Loucy (cell line): Measurements from ENCODE around the gene CLEC4M.

Source experiments
- H2AFZ ChIP-seq: fragments of 200-600 bp; sonication (generic); 2 replicates; pipeline ENCODE4 v1.6.0; 2016; ENCODE audit warnings: antibody characterized with exemption, mild to moderate bottlenecking, low read length, moderate library complexity
- H3F3A ChIP-seq: fragments of 200-600 bp; 2 replicates; pipeline ENCODE4 v1.6.0; 2016; ENCODE audit warnings: antibody characterized with exemption, low read depth, mild to moderate bottlenecking
- H3K27me3 ChIP-seq: fragments of 200-600 bp; sonication (generic); 2 replicates; pipeline ENCODE4 v1.6.1; 2014; ENCODE audit warnings: low read length, mild to moderate bottlenecking; ENCODE audit not compliant: insufficient read depth, poor library complexity, severe bottlenecking
- H3K36me3 ChIP-seq: fragments of 200-600 bp; sonication (generic); 2 replicates; pipeline ENCODE4 v1.6.1; 2016; ENCODE audit warnings: low read length; ENCODE audit not compliant: insufficient read depth
- H3K4me1 ChIP-seq: fragments of 200-600 bp; sonication (generic); 2 replicates; pipeline ENCODE4 v1.5.1; 2014; ENCODE audit warnings: low read length, mild to moderate bottlenecking; ENCODE audit not compliant: insufficient read depth, poor library complexity, severe bottlenecking
- H3K4me2 ChIP-seq: fragments of 200-600 bp; sonication (generic); 2 replicates; pipeline ENCODE4 v1.6.0; 2014; ENCODE audit warnings: antibody characterized with exemption, low read length, low read depth, mild to moderate bottlenecking; ENCODE audit not compliant: poor library complexity, severe bottlenecking
- H3K4me3 ChIP-seq: fragments of 200-600 bp; sonication (generic); 2 replicates; pipeline ENCODE4 v1.5.1; 2014; ENCODE audit warnings: low read length, mild to moderate bottlenecking, mixed read lengths; ENCODE audit not compliant: poor library complexity, severe bottlenecking
- H3K79me2 ChIP-seq: fragments of 200-600 bp; sonication (generic); 2 replicates; pipeline ENCODE4 v1.6.1; 2014; ENCODE audit warnings: low read length; ENCODE audit not compliant: insufficient read depth
- H3K9ac ChIP-seq: fragments of 200-600 bp; sonication (generic); 2 replicates; pipeline ENCODE4 v1.6.0; 2014; ENCODE audit warnings: mild to moderate bottlenecking, low read depth, low read length, moderate library complexity; ENCODE audit not compliant: poor library complexity, severe bottlenecking
- H3K9me2 ChIP-seq: fragments of 200-600 bp; sonication (generic); replicated peaks from 2 replicates; pipeline ENCODE4 v1.6.1; 2016; ENCODE audit warnings: low read depth, low read length, mixed read lengths
- H3K9me3 ChIP-seq: fragments of 200-600 bp; sonication (generic); 2 replicates; pipeline ENCODE4 v1.6.1; 2014; ENCODE audit warnings: mild to moderate bottlenecking, antibody characterized with exemption, low read length, low read depth; ENCODE audit not compliant: insufficient read depth
- H4K20me1 ChIP-seq: fragments of 200-600 bp; sonication (generic); 2 replicates; pipeline ENCODE4 v1.6.0; 2014; ENCODE audit warnings: antibody characterized with exemption, low read length, mild to moderate bottlenecking; ENCODE audit not compliant: insufficient read depth, poor library complexity, severe bottlenecking
- EZH2phosphoT487 ChIP-seq: fragments of 200-600 bp; IDR thresholded peaks from 2 replicates; pipeline ENCODE4 v1.6.1; 2018; ENCODE audit warnings: antibody characterized with exemption, mild to moderate bottlenecking, moderate library complexity, borderline replicate concordance
- TF ChIP-seq, protein P1 (sequence below): fragments of 200-600 bp; sonication (generic); conservative IDR thresholded peaks from 2 replicates; pipeline ENCODE4 v1.5.1; 2014; ENCODE audit warnings: mild to moderate bottlenecking, antibody characterized with exemption, low read length

The CLEC4M gene

DNA sequence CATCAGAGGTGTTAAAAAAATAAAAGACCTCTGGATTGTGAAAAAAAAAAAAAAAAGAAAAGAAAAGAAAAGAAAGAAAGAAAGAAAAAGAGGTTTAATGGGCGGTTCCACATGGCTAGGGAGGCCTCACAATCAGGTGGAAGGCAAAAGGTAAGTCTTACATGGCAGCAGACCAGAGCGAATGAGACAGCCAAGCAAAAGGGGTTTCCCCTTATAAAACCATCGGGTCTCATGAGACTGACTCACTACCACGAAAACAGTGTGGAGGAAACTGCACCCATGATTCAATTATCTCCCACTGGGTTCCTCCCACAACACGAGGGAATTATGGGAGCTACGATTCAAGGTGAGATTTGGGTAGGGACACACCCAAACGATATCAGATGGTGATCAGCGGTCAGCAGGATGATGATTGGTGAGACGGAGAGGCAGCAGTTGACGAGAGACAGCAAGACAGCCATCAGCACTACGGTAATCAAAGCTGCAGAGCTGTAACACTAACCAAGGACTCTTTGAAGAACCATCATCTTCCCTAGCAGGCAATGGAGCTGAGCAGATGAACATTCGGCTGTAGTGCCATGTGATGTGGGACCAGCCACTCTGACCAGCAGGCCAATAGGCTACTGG is 11.8 kb upstream of the CLEC4M start:
- no peaks in the 10 kb centered on the region for H3K9me2 ChIP-seq
- H3K27me3 ChIP-seq: no peaks in the 10 kb centered on the region
- TF ChIP-seq, protein P1, sequence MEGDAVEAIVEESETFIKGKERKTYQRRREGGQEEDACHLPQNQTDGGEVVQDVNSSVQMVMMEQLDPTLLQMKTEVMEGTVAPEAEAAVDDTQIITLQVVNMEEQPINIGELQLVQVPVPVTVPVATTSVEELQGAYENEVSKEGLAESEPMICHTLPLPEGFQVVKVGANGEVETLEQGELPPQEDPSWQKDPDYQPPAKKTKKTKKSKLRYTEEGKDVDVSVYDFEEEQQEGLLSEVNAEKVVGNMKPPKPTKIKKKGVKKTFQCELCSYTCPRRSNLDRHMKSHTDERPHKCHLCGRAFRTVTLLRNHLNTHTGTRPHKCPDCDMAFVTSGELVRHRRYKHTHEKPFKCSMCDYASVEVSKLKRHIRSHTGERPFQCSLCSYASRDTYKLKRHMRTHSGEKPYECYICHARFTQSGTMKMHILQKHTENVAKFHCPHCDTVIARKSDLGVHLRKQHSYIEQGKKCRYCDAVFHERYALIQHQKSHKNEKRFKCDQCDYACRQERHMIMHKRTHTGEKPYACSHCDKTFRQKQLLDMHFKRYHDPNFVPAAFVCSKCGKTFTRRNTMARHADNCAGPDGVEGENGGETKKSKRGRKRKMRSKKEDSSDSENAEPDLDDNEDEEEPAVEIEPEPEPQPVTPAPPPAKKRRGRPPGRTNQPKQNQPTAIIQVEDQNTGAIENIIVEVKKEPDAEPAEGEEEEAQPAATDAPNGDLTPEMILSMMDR: no peak
- no peak for TF ChIP-seq EZH2phosphoT487
- no peak overlapping the region for H3K4me3 ChIP-seq
- no peaks in the 10 kb centered on the region for H3K4me1 ChIP-seq
- no peaks in the 10 kb centered on the region for H3K79me2 ChIP-seq
- no peaks in the 10 kb centered on the region for H4K20me1 ChIP-seq
- H2AFZ ChIP-seq: no peak overlapping the region
- no peaks in the 10 kb centered on the region for H3K9me3 ChIP-seq
- H3K9ac ChIP-seq: no peak overlapping the region
- H3K4me2 ChIP-seq: no peak overlapping the region
- H3K36me3 ChIP-seq: no peaks in the 10 kb centered on the region
- H3F3A ChIP-seq: no peaks in the 10 kb centered on the region

DNA sequence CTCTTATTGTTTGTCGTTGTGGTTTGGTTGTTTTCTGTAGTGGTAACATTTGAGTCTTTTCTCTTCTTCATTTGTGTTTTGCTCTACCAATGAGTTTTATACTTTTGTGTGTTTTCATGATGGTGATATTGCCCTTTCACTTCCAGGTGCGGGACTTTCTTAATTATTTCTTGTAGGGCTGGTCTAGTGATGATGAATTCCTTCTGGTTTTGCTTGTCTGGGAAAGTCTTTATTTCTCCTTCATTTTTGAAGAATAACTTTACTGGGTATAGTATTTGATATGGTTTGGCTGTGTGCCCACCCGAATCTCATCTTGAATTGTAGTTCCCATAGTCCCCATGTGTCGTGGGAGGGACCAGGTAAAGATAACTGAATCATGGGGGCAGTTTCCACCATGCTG is 6.8 kb upstream of the CLEC4M start:
- Histone ChIP-seq H2AFZ (no peak overlapping the region), H3K9ac (no peak overlapping the region), H4K20me1 (no peaks in the 10 kb centered on the region), H3K36me3 (no peaks in the 10 kb centered on the region), H3K27me3 (no peaks in the 10 kb centered on the region), H3K4me1 (no peaks in the 10 kb centered on the region), H3K4me3 (no peak overlapping the region), H3K9me2 (no peaks in the 10 kb centered on the region), H3K79me2 (no peaks in the 10 kb centered on the region), H3K4me2 (no peak overlapping the region), H3F3A (no peaks in the 10 kb centered on the region), H3K9me3 (peaks cover 11% of the 10 kb centered on the region; the same call in 1 of the 2 replicates)
- TF ChIP-seq EZH2phosphoT487: no peak
- TF ChIP-seq, protein P1: no peak

DNA sequence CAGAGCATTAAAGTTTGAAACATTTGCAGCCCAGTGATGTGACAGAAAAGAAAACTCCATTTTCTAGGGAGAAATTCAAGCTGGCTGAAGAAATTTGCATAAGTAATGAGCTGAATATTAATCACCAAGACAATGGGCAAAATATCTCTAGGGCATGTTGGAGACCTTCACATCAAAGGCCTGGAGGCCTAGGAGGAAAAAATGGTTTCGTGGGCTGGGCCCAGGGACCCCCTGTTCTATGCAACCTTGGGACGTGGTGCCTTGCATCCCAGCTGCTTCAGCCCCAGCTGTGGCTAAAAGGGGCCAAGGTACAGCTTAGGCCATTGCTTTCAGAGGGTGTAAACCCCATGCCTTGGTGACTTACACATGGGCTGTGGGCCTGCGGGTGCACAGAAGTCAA is 5.7 kb upstream of the CLEC4M start:
- H3F3A ChIP-seq: no peaks in the 10 kb centered on the region
- no peak overlapping the region for H2AFZ ChIP-seq
- H3K36me3 ChIP-seq: no peaks in the 10 kb centered on the region
- no peaks in the 10 kb centered on the region for H3K9me2 ChIP-seq
- no peak overlapping the region for H3K4me3 ChIP-seq
- H3K9ac ChIP-seq: no peak overlapping the region
- no peak for TF ChIP-seq EZH2phosphoT487
- TF ChIP-seq, protein P1: no peak
- H4K20me1 ChIP-seq: no peaks in the 10 kb centered on the region
- H3K4me1 ChIP-seq: no peaks in the 10 kb centered on the region
- no peaks in the 10 kb centered on the region for H3K27me3 ChIP-seq
- peaks cover 11% of the 10 kb centered on the region; the same call in 1 of the 2 replicates for H3K9me3 ChIP-seq
- no peak overlapping the region for H3K4me2 ChIP-seq
- no peaks in the 10 kb centered on the region for H3K79me2 ChIP-seq
